ENCODE measurements around the gene PCDHGA9. TPM values are rescaled to one million over a fixed set of nuclear protein-coding genes. Genes with fewer than 3 reads are reported as not detected.
"Not testable (repeated sequence)": the region's sequence is repeated elsewhere in the genome, so short reads cannot be mapped to it uniquely, and the experiment has no call there.

Gene PCDHGA9
- total and polyA plus RNA-seq, 2 of the 8 experiments (the other 6 are each of a cell fraction or from before 2014, with no cell fraction given) = 0.79 to 1.1 TPM

DNA sequence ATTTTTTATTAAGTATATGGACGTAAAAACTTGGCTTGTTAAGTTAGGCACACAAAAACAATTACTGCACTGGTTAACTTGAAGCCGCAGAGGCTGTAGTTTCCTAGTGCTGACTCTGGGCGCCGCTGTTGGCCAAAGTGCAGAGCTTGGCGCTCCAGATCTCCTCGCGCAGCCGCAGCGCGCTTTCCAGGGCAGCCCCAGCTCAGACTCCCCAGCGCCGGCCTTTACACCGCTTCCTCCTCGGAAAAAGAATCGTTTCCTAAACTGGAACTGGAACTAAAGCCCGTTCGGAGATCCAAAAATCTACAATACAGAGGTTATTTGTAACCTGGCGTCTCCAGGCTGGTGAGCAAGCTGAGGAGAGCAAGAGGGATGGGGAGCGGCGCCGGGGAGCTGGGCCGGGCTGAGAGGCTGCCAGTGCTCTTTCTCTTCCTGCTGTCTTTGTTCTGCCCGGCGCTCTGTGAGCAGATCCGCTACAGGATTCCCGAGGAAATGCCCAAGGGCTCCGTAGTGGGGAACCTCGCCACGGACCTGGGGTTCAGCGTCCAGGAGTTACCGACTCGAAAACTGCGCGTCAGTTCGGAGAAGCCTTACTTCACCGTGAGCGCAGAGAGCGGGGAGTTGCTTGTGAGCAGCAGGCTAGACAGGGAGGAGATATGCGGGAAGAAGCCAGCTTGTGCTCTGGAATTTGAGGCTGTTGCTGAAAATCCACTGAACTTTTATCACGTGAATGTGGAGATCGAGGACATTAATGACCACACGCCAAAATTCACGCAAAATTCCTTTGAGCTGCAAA is 4.6 kb upstream of the PCDHGA9 start, which contains the start of gene PCDHGB5:
TSS of gene PCDHGB5 (plus strand) at position 192 of the 796 bp plus-strand sequence. CDS start at position 373, 181 bp downstream.
- peak; percentile 91 for FAIRE-seq
- not testable (repeated sequence) for H3K4me1 ChIP-seq (replicated peaks in 1 of 4; ENCODE audit: control insufficient read depth in 3 of 4, insufficient read depth in 4 of 4, low read length in 3 of 4); H4K8ac ChIP-seq (ENCODE audit: extremely low read depth, insufficient read depth, low read length); H2AK5ac ChIP-seq (ENCODE audit: low read depth, low read length); H3K79me1 ChIP-seq (ENCODE audit: low read depth, low read length); H3K23ac ChIP-seq (ENCODE audit: insufficient read length); H2BK20ac ChIP-seq (ENCODE audit: low read length); H3K27ac ChIP-seq (ENCODE audit: low read depth, low read length); H3K14ac ChIP-seq (ENCODE audit: insufficient read length); H3K23me2 ChIP-seq (ENCODE audit: low read depth, low read length); H3K18ac ChIP-seq (ENCODE audit: extremely low read depth, low read length); H2BK15ac ChIP-seq (ENCODE audit: low read length); H3K27me3 ChIP-seq (replicated peaks in 1 of 4; ENCODE audit: control insufficient read depth in 3 of 4, extremely low read depth in 1 of 4, insufficient read depth in 3 of 4, low read length in 3 of 4); H3K4me2 ChIP-seq (ENCODE audit: insufficient read depth in 1 of 2, low read depth in 2 of 2, low read length in 2 of 2); H3K56ac ChIP-seq (replicated peaks; ENCODE audit: insufficient read length, low read depth, low read length); H2AFZ ChIP-seq (ENCODE audit: low read length); H2BK120ac ChIP-seq (replicated peaks; ENCODE audit: low read depth, low read length); H2BK12ac ChIP-seq (ENCODE audit: low read depth, low read length); H4K20me1 ChIP-seq (replicated peaks in 1 of 2; ENCODE audit: control insufficient read depth in 1 of 2, insufficient read depth in 2 of 2, low read length in 2 of 2); H2BK5ac ChIP-seq (ENCODE audit: low read depth, low read length); H3K4ac ChIP-seq (replicated peaks; ENCODE audit: insufficient read length, low read depth, low read length); H3K79me2 ChIP-seq (ENCODE audit: control insufficient read depth in 1 of 2, insufficient read depth in 2 of 2, low read length in 2 of 2); DNase-seq (ENCODE audit: low read depth in 1 of 2, low spot score in 2 of 2); H4K91ac ChIP-seq (replicated peaks; ENCODE audit: insufficient read length, low read length); H3K9ac ChIP-seq (replicated peaks in 1 of 4; ENCODE audit: extremely low read depth in 1 of 4, low read depth in 3 of 4, low read length in 3 of 4); H4K5ac ChIP-seq (ENCODE audit: insufficient read length, low read depth, low read length)
- H3K4me3 ChIP-seq (ENCODE audit: extremely low read depth in 1 of 4, insufficient read depth in 2 of 4, low read depth in 3 of 4, low read length in 4 of 4) = peak within 1 kb of the TSS in 1 of 4 experiments; percentile 46; a peak in 1 of 8 replicates
- 71% methylated on average over 15 of the region's 43 CpGs; no CpG with 5 or more reads in 1 of the 2 experiments for WGBS, 2 experiments (ENCODE audit: extremely low coverage in 1 of 2, insufficient coverage in 1 of 2, insufficient read length in 1 of 2, insufficient replicate concordance in 2 of 2, low coverage in 1 of 2, low lambda C conversion rate in 2 of 2, missing lambda C conversion rate in 1 of 2)
- peaks cover 48 to 56% of the 10 kb centered on the region in 2 experiments for H3K9me3 ChIP-seq (ENCODE audit: insufficient read depth in 2 of 2, low read depth in 1 of 2, low read length in 1 of 2)
- ChIA-PET CTCF (ENCODE audit: partially characterized antibody) (interaction anchor here (0.7 to 4.0 kb wide), 29 partner anchors 9 to 320 kb away, joined by 3 to 34 read pairs (median 5); partner anchors contain the start of genes PCDHB10, PCDHB11, PCDHB15 and PCDHGA10), POLR2A (ENCODE audit: partially characterized antibody) (interaction anchor here (0.6 to 0.9 kb wide), 3 partner anchors 10 to 160 kb away, joined by 3 to 4 read pairs (median 3); no protein-coding TSS in a partner anchor)
- peaks cover 0 to 14% (median 4%) of the 10 kb centered on the region in 4 experiments; a peak in 6 of 8 replicates for H3K36me3 ChIP-seq (ENCODE audit: control insufficient read depth in 2 of 4, insufficient read depth in 4 of 4, low read length in 3 of 4)
- peak; percentile 17 to 32; a peak in 3 of 4 replicates for TF ChIP-seq RAD21 (IDR thresholded peaks at IDR 0.05 in 1 of 2, conservative IDR thresholded peaks at IDR 0.05 in 1 of 2; ENCODE audit: low read depth in 2 of 2, low read length in 2 of 2)
- TF ChIP-seq, protein P1, sequence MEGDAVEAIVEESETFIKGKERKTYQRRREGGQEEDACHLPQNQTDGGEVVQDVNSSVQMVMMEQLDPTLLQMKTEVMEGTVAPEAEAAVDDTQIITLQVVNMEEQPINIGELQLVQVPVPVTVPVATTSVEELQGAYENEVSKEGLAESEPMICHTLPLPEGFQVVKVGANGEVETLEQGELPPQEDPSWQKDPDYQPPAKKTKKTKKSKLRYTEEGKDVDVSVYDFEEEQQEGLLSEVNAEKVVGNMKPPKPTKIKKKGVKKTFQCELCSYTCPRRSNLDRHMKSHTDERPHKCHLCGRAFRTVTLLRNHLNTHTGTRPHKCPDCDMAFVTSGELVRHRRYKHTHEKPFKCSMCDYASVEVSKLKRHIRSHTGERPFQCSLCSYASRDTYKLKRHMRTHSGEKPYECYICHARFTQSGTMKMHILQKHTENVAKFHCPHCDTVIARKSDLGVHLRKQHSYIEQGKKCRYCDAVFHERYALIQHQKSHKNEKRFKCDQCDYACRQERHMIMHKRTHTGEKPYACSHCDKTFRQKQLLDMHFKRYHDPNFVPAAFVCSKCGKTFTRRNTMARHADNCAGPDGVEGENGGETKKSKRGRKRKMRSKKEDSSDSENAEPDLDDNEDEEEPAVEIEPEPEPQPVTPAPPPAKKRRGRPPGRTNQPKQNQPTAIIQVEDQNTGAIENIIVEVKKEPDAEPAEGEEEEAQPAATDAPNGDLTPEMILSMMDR (IDR thresholded peaks at IDR 0.05; ENCODE audit: control extremely low read depth in 1 of 3, insufficient read depth in 1 of 3, low read depth in 1 of 3, low read length in 3 of 3) = peak in 2 of 3 experiments; percentile 29 to 39; a peak in 2 of 4 replicates

Measured in H1 (cell line).